HepG2 (cell line): ENCODE measurements around the gene SFT2D2. TPM values are rescaled to one million over a fixed set of nuclear protein-coding genes. Genes with fewer than 3 reads are reported as not detected.
A peak's percentile ranks its signal among the peaks of the same experiment; 100 is the strongest.

Experiments
- ADNP ChIP-seq: sonication (generic); formaldehyde crosslinking; IDR thresholded peaks from 2 replicates; pipeline ENCODE4 v1.4.0; 2020; ENCODE audit warnings: missing genetic modification reagents
- AHR ChIP-seq: IDR thresholded peaks from 2 replicates; pipeline ENCODE4 v1.6.1; 2018; ENCODE audit warnings: missing genetic modification reagents, missing compliant biosample characterization
- JARID2 ChIP-seq: sonication (generic); formaldehyde crosslinking; IDR thresholded peaks from 2 replicates; pipeline ENCODE4 v1.8.1; 2023; ENCODE audit warnings: missing genetic modification reagents, inconsistent platforms; ENCODE audit not compliant: insufficient replicate concordance
- LCORL ChIP-seq, 2 experiments: fragments of 450-650 bp in 1 of 2; sonication (generic) in 1 of 2; formaldehyde crosslinking in 1 of 2; IDR thresholded peaks; 2 replicates each; pipeline versions ENCODE4 v1.5.0 to v1.6.1; 2017 to 2020; ENCODE audit warnings: antibody characterized with exemption in 1 of 2, missing genetic modification reagents in 1 of 2
- SKIL ChIP-seq: sonication (generic); formaldehyde crosslinking; IDR thresholded peaks from 2 replicates; pipeline ENCODE4 v1.8.0; 2022; ENCODE audit warnings: missing genetic modification reagents, mild to moderate bottlenecking, moderate library complexity, borderline replicate concordance
- TEAD3 ChIP-seq: optimal IDR thresholded peaks from 2 replicates; pipeline ENCODE3; 2016; ENCODE audit warnings: borderline replicate concordance
- ZFP36 ChIP-seq: fragments of 150-350 bp; IDR thresholded peaks from 2 replicates; pipeline ENCODE4 v1.6.1; 2018; ENCODE audit warnings: borderline replicate concordance, low read length, low read depth; ENCODE audit not compliant: partially characterized antibody
- ZNF10 ChIP-seq: sonication (generic); formaldehyde crosslinking; IDR thresholded peaks from 2 replicates; pipeline ENCODE4 v1.4.0; 2020; ENCODE audit warnings: mild to moderate bottlenecking, low read depth, missing genetic modification reagents, borderline replicate concordance
- ZNF318 ChIP-seq: sonication (generic); formaldehyde crosslinking; IDR thresholded peaks from 2 replicates; pipeline ENCODE4 v1.4.0; 2020; ENCODE audit warnings: mild to moderate bottlenecking, missing genetic modification reagents
- ZNF33A ChIP-seq: sonication (generic); formaldehyde crosslinking; IDR thresholded peaks from 2 replicates; pipeline ENCODE4 v1.5.1; 2020; ENCODE audit warnings: missing genetic modification reagents, mild to moderate bottlenecking, moderate library complexity, borderline replicate concordance
- ZNF547 ChIP-seq: sonication (generic); formaldehyde crosslinking; IDR thresholded peaks from 2 replicates; pipeline ENCODE4 v1.5.1; 2020; ENCODE audit warnings: mild to moderate bottlenecking, missing genetic modification reagents
- ZNF850 ChIP-seq: sonication (generic); formaldehyde crosslinking; conservative IDR thresholded peaks from 2 replicates; pipeline ENCODE4 v1.9.0; 2021; ENCODE audit warnings: mild to moderate bottlenecking, missing genetic modification reagents
- polyA plus RNA-seq, 8 experiments: library from polyadenylated mRNA; depleted of rRNA in 3 of 8; stranded (reverse) in 7 of 8; unstranded in 1 of 8; fragments of >200 nt; fragmentation: Illumina TruSeq in 4 of 8; extraction: Trizol in 4 of 8; gene quantifications; 2 replicates each; pipeline versions ENCODE4 v1.2.1 to v1.2.3, GENCODE V29; 2011 to 2016; ENCODE audit warnings: low read depth in 4 of 8, missing spikeins in 1 of 8, mixed read lengths in 1 of 8; ENCODE audit not compliant: insufficient read depth in 1 of 8
- total RNA-seq, 5 experiments: library from RNA; depleted of rRNA; stranded (reverse); fragments of >200 nt; fragmentation: Illumina TruSeq; extraction: Trizol; gene quantifications; 2 replicates each; pipeline ENCODE4 v1.2.3, GENCODE V29; 2016; ENCODE audit warnings: low read depth in 1 of 5
- TF ChIP-seq, protein P1 (sequence below): sonication (generic); formaldehyde crosslinking; IDR thresholded peaks from 2 replicates; pipeline ENCODE4 v1.4.0; 2020; ENCODE audit warnings: missing genetic modification reagents, borderline replicate concordance

Gene SFT2D2
- total and polyA plus RNA-seq, 2 of the 13 experiments (the other 11 are each of a cell fraction or from before 2014, with no cell fraction given), result 10.0 to 28.8 TPM

DNA sequence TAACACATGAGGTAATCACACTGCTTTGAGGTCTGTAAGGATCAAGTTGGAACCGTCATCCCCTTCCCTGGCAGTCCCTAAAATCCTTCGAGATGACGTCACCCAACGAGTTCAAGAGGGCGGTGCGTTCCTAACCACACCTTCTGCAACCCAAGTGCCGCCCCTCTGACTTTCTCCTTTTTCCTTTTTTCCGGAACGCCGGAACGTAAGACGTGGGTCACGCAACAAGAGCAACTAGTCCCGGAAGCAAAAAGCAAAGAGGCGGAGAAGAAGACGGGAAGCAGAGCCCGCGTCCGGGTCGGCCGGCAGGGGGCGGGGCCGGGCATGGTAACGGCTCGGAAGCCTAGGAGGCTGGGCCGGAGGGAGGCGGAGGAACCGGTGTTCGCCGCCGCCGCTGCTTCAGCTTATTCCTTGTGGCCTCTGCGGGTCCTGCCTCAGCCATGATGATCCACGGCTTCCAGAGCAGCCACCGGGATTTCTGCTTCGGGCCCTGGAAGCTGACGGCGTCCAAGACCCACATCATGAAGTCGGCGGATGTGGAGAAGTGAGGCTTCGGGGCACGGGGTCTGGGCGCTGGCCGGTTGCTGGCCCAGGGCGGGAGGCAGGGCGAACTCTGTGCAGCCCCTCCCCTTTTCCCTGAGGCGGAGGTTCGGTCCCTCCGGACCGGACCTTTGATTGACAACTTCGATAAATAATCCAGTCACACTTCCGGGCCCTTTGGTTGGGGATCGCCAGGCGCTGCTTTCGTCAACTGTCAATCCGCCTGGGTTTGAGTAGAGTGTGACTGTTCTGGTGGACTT, 47.0 kb upstream of the SFT2D2 start, which contains the start of gene TIPRL (continued):
- TF ChIP-seq ZNF547 (CRISPR knock-in tag), result 0 out of 2 replicates have a peak, but pooled peaks have one; percentile 66
- TF ChIP-seq, protein P1, sequence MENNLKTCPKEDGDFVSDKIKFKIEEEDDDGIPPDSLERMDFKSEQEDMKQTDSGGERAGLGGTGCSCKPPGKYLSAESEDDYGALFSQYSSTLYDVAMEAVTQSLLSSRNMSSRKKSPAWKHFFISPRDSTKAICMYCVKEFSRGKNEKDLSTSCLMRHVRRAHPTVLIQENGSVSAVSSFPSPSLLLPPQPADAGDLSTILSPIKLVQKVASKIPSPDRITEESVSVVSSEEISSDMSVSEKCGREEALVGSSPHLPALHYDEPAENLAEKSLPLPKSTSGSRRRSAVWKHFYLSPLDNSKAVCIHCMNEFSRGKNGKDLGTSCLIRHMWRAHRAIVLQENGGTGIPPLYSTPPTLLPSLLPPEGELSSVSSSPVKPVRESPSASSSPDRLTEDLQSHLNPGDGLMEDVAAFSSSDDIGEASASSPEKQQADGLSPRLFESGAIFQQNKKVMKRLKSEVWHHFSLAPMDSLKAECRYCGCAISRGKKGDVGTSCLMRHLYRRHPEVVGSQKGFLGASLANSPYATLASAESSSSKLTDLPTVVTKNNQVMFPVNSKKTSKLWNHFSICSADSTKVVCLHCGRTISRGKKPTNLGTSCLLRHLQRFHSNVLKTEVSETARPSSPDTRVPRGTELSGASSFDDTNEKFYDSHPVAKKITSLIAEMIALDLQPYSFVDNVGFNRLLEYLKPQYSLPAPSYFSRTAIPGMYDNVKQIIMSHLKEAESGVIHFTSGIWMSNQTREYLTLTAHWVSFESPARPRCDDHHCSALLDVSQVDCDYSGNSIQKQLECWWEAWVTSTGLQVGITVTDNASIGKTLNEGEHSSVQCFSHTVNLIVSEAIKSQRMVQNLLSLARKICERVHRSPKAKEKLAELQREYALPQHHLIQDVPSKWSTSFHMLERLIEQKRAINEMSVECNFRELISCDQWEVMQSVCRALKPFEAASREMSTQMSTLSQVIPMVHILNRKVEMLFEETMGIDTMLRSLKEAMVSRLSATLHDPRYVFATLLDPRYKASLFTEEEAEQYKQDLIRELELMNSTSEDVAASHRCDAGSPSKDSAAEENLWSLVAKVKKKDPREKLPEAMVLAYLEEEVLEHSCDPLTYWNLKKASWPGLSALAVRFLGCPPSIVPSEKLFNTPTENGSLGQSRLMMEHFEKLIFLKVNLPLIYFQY, result peak; percentile 98
- TF ChIP-seq ADNP, result no peak
- TF ChIP-seq ZNF850 (CRISPR knock-in tag), result peak; percentile 46; the same call in 1 of the 2 replicates
- TF ChIP-seq ZNF33A (CRISPR knock-in tag), result no peak; the same call in 1 of the 2 replicates
- TF ChIP-seq SKIL, result no peak
- TF ChIP-seq ZNF10 (CRISPR knock-in tag), result no peak
- no peak for TF ChIP-seq ZNF318 (CRISPR knock-in tag)
- no peak for TF ChIP-seq ZFP36
- 0 out of 2 replicates have a peak, but pooled peaks have one; percentile 42 for TF ChIP-seq AHR (CRISPR knock-in tag)
- TF ChIP-seq TEAD3 (CRISPR knock-in tag), result peak; percentile 69
- TF ChIP-seq JARID2 (CRISPR knock-in tag), result no peak
- no peak for TF ChIP-seq LCORL (IDR thresholded peaks at IDR 0.05)
- TF ChIP-seq LCORL (CRISPR knock-in tag; IDR thresholded peaks at IDR 0.05), result peak; percentile 66
